ENCODE results near the gene CA6.
"Not testable (repeated sequence)": the region's sequence is repeated elsewhere in the genome, so short reads cannot be mapped to it uniquely, and the experiment has no call there.

The CA6 gene

DNA sequence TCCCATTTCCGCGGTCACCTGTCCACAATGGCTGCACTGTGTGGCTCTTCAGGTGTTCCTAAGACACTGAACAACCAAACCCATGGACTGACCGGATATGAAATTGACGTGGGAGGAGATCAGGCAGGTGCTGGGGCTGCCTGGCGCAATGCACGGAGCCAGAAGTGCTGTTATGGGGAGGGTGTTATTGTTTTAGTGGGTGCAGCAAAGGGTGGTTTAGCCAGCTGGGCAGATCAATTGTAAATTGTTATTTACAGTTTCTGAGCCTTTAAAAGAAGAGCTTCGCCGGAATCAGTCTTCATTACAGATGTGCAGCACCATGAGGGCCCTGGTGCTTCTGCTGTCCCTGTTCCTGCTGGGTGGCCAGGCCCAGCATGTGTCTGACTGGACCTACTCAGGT, at the start of gene CA6:
Gene CA6, plus strand, starts transcription at position 301 of the 400 bp plus-strand sequence. Its CDS starts 19 bp downstream, at position 320.
- DNase-seq, result no peak

DNA sequence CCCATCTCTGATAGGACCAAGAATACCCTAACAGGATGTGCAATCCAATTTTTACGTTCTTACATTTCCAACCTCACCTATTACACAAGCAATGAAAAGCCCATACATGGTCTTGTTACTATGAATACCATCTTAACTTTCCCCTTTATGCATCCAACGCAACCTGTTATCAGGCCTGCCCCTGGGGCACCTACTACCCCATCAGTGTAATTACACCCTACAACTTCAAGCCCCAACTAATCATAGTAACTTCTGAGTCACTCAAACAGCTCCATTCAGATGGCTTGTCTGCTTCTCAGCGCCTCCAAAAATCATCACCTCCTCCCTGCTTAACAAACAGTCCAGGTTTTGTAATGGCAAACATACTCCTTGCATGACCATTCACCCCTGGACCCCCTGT, 48.9 kb upstream of the CA6 start:
- DNase-seq, result not testable (repeated sequence)

DNA sequence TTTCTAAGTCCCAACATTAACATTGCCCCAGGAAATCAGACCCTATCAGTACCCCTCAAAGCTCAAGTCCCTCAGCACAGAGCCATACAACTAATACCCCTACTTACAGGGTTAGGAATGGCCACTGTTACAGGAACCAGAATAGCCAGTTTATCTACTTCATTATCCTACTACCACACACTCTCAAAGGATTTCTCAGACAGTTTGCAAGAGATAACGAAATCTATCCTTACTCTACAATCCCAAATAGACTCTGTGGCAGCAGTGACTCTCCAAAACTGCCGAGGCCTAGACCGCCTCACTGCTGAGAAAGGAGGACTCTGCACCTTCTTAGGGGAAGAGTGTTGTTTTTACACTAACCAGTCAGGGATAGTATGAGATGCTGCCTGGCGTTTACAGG, 48.2 kb upstream of the CA6 start:
- DNase-seq, result not testable (repeated sequence)

DNA sequence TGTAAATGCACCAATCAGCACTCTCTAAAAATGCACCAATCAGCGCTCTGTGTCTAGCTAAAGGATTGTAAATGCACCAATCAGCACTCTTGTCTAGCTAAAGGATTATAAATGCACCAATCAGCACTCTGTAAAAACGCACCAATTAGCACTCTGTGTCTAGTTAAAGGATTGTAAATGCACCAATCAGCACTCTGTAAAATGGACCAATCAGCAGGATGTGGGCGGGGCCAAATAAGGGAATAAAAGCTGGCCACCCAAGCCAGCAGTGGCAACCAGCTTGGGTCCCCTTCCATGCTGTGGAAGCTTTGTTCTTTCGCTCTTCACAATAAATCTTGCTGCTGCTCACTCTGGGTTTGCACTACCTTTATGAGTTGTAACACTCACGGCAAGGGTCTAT, 47.2 kb upstream of the CA6 start:
- DNase-seq, result not testable (repeated sequence)

DNA sequence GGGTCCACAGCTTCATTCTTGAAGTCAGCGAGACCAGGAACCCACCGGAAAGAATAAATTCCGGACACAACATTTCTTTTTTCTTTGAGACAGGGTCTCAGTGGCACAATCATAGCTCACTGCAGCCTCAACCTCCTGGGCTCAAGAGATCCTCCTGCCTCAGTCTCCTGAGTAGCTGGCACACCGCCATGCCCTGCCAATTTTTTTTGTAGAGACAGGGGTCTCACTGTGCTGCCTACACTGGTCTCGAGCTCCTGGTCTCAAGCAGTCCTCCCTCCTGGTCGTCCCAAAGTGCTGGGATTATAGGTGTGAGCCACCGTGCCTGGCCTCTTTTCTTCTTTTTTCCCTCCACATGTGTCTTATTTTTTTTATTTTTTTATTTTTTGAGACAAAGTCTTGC, 46.6 kb upstream of the CA6 start:
- no peak for DNase-seq

DNA sequence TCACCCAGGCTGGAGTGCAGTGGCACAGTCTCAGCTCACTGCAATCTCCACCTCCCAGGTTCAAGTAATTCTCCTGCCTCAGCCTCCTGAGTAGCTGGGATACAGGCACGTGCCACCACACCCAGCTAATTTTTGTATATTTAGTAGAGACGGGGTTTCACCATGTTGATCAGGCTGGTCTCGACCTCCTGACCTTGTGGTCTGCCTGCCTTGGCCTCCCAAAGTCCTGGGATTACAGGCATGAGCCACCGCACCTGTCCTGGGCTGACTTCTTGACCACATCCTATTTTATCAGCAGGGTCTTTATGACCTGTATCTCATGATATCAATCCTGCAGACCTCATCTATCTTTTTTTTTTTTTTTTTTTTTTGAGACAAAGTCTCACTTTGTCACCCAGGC, 45.0 kb upstream of the CA6 start:
- not testable (repeated sequence) for DNase-seq

DNA sequence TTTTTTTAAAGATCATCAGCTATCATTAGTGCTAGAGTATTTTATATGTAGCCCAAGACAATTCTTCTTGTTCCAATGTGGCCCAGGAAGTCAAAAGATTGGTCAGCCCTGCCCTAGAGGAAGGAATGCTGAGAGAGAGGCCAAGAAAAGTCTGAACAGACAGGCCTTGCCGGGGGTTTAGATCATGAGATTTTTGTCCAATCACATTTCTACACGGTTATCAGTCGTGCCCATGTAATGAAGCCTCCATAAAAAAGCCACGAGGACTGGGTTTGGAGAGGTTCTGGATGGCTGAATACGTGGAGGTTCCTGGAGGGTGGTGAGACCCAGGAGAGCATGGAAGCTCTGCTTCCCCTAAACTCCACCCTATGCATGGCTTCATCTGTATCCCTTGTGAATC, 42.9 kb upstream of the CA6 start:
- no peak for DNase-seq

DNA sequence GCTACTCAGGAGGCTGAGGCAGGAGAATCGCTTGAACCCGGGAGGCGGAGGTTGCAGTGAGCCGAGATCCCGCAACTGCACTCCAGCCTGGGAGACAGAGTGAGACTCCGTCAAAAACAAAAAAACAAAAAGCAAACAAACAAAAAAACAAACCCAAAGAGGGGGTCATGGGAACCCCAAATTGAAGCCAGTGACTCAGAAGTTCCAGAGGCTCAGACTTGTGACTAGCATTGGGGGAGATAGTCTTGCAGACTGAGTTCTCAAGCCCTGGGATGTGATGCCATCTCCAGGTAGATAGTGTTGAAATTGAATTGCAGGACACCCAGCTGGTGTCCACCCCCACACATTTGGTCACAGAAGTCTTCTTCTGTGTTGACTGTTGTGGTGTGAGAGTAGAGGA, 42.3 kb upstream of the CA6 start:
- DNase-seq, result no peak

DNA sequence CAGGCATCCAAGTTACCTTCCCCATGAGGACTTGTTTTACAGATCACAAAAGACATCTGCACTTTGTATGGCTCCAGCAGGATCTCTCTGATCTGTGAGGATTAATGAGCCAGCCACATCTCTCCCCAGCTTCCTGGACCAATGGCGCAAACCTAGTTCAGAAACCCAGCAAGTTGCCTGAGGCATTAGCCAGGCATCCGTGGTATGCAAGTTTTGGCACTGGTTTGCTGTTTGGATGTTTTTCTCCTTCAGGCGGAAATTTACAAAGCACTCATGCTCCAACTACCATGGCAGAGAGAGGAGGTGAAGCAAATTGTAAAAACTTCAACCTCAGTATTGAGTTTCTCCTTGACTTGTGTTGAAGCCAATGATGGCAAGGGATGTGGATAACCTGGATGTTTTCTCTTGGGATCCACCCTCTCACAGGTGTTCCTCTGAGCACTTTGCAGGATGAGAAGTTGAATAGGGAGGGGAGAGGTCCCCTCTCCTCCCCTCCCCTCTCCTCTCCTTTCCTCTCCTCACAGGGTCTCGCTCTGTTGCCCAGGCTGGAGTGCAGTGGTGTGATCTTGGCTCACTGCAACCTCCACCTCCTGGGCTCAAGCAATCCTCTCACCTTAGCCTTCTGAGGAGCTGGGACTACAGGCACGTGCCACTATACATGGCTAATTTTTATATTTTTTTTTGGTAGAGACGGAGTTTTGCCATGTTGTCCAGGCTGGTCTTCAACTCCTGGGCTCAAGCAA, 41.6 kb upstream of the CA6 start:
- DNase-seq, result no peak

DNA sequence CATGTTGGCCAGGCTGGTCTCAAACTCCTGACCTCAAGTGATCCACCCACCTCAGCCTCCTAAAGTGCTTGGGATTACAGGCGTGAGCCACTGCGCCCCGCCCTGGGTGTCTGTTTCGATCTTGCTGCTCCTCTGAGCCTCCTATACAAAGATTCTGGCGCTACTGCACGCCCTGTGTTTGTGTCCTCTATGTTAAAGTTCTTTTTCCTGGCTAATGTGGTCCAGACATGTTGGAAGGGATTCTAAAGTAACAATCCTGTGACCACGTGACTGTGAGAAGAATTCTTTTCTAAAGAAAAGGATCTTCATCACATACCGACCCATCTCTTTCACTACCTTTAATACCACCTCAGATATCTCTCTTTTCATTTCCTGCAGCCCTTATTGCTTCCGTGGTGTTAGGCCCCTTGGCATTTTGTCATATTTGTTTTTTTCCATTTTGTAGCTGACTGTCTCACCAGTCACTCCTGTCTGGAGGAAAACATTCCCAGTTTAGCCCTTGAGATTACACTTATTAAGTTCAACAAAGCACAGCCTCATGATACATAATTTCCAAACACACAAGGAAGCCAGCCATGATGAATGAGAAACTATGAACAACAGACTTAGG, 40.0 kb upstream of the CA6 start:
- no peak for DNase-seq

DNA sequence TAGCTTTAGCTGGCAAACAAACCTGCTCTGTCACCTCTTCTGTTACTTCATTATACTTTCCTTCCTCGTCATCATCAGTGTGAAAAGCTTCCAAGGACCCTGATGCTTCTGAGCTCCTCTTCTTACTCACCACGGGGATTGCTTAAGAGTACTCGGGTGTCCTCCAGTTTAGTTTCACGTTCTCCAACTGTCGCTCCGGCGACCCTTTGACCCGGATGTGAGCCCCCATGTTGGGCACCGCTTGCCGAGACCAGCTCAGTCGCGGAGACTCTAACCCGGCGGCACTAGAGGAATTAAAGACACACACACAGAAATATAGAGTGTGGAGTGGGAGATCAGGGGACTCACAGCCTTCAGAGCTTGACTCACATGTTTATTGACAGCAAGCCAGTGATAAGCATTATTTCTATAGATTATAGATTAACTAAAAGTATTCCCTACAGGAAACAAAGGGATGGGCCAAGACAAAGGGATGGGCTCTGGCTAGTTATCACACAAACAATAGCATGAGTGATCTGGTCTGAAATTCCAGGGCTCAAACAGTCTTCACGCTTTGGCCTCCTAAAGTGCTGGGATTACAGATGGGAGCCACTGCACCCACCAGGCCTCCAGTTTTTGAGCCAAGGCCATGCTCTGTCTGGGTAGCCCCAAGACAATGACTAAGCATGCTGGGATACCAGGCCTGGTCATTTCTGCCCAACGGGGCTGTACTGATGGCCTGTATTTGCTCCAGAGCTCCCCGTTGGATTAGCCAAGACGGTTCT, 37.1 kb upstream of the CA6 start:
- no peak for DNase-seq

DNA sequence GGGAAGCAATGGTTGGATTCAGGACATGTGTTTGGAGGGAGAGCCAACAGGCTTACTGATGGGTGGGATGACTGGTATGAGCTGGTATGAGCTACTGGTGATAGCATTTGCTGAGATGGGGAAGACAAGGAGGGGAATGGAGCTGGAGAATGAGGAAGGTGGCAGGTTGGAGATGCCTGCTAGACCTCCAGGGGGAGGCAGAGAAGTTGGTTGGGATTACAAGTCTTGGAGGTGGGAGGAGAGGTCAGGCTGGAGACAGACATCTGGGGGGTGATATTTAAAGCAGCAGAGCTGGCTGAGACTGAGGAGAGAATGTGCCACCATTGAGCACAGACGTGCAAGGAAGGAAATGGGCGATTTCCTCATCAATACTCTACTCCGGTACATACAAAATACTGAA, 35.3 kb upstream of the CA6 start:
- no peak for DNase-seq

DNA sequence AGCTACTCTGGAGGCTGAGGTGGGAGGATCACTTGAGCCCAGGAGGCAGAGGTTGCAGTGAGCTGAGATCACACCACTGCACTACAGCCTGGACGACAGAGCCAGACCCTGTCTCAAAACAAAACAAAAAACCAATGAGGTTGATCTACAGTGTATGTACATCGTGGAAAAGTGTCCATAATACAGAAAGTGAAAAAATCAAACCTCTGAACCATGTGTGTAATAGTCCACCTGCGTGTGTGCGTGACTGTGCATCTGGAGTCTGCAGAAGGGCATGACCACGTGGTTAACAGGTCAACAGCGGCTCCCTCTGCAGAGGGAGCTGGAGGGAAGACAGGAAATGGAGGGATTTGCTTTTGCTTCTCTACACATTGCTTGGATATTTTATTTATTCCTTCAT, 34.8 kb upstream of the CA6 start:
- DNase-seq, result no peak

DNA sequence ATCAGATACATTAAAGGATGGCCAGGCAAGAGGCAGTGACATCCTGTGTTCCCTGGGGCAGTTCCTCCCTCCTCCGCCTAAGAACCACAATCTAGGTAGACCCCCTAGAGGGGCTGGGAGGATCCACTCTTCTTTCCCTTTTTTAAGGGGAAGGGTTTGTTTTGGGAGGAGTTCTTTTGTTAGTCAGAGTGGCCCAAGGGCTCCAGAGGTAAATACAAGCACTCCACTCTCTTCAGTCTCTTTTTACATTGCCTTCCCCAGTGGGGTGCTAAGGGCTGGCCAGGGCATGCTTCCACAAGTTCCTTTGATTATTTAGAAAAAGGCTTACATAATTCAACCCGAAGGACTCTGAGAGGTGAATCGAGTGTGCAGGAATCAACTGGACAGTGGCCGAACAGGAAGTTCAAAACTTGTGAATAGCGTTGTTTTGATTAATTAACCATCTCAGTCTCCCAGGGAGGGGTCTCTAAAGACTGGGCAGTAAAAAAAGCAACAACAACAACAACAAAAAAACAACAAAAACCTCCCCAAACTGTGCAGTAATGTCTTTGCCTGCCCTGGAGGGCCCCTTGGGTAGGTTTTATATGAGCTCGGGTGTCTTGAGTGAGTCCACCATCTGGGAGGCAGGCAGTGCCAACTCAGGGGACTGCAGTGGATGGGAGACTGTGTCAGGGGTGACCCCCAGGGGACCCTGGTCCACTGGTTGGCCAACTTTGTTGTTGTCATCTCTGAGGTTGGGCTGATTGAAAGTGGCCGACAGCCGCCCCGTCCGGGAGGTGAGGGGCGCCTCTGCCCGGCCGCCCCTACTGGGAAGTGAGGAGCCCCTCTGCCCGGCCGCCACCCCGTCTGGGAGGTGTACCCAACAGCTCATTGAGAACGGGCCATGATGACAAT, 34.0 kb upstream of the CA6 start:
- DNase-seq, result no peak

DNA sequence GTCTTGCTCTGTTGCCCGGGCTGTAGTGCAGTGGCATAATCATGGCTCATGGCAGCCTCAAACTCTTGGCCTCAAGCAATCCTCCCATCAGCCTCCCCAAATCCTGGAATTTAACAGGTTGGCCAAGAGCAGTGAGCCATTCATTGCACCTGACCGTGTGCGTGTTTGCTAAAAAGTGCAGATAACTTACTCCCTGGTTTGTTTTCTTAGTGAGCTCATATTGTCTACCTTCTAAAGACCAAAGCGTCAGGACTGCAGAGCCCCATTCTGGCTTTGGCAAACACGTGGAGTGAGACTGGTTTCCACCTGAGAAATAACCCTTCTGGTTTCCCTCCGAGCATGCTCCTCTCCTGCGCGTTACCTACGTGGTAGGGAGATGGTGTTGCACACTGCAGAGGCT, 32.2 kb upstream of the CA6 start:
- DNase-seq, result no peak

DNA sequence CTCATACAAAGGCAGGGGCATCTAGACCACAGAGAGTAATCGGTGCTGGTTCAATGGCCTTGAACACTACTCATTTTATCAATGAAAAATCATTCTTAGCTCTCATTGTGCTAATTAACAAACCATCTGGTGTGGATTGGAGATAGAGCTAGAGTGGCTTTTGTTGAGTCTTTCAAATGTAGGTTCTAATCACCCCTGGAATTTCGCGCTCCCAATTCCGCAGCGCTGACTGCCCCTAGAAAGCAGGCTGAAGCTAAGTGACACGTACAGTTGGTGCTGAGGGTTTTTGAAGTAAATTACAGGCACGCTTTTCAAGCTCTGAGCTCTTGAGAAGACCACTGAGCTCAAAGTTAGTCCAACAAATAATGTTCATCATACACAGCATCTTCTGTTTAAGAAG, 31.2 kb upstream of the CA6 start:
- no peak for DNase-seq

DNA sequence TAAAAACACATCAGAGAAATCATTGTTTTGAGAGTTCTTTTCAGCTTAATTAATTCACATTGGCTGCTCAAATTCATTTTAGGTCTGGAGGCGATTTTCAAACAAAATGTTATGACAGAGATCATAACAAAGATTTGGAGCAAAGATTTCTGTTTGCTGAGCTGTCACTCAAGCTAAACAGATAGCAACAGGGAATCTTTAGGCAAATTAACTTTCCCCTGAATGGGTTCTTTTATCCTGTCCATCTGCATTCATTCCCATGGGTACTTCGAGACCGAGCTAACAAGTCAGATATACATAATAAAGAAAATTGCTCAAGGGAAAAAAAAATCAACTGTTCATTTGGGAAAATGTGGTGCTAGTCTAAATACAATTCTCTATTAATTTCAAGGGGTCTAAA, 30.2 kb upstream of the CA6 start:
- DNase-seq, result no peak

DNA sequence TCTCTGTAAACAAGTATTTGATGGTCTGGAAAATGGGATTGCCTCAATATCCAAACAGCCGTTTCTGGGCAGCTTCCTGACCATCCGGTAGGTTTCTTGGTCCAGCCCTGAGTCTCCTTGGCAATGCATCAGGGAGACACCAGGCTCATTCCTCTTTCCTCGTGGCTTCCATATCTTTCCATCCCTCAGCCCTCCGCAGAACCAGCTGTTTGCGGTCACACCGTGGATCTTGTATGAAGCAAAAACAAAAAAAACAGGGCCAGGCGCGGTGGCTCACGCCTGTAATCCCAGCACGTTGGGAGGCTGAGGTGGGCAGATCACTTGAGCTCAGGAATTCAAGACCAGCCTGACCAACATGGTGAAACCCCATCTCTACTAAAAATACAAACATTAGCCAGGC, 28.1 kb upstream of the CA6 start:
- DNase-seq, result not testable (repeated sequence)

DNA sequence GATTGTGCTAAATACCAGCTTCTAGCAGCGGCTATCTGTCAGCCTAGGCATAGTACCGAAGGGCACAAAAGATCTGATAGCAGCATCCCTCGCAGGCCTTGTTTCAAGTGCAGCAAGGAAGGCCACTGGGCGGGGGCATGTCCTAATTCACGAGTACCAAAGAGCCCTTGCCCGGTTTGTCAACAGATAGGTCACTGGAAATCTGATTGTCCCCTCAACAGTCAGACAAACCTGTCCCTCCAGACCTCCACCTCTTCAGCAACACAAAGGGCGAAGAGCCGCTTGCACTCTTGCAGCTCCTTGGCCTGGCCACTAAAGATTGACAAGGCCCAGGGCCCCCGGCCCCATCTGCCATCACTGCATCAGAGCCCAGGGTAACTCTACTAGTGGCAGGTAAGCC, 22.7 kb upstream of the CA6 start:
- no peak for DNase-seq

DNA sequence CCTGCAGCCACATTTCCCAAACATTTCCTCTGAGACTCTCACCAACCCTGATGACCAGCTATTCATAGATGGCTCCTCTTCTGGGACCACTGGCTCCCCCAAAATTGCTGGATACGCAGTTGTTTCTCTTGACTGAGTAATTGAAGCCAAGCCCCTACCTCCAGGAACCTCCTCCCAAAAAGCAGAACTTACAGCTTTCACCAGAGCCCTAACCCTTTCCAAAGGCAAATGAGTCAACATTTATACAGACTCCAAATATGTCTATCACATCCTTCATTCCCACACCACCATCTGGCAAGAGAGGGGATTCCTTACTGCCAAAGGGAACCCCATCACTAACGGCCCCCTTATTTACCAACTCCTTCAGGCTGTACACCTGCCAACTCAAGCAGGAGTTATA, 20.3 kb upstream of the CA6 start:
- no peak for DNase-seq

DNA sequence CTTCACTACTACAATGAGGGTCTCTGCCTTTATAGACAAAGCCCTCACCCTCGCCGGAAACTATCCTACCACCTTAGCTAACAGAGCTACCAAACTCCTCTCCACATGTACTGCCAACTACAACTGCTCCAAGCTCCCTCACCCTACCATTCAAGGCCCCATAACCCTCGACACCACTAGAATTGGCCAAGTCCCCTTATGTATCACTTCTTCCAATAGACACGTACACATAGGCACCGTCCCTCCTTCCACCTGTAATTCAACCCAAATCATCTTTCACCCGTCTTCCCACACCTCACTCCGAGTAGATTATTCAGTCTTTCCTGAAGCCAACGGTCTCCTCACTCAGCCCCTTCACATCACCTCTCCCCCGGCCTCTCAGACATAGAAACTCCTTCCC, 19.7 kb upstream of the CA6 start:
- DNase-seq, result no peak

DNA sequence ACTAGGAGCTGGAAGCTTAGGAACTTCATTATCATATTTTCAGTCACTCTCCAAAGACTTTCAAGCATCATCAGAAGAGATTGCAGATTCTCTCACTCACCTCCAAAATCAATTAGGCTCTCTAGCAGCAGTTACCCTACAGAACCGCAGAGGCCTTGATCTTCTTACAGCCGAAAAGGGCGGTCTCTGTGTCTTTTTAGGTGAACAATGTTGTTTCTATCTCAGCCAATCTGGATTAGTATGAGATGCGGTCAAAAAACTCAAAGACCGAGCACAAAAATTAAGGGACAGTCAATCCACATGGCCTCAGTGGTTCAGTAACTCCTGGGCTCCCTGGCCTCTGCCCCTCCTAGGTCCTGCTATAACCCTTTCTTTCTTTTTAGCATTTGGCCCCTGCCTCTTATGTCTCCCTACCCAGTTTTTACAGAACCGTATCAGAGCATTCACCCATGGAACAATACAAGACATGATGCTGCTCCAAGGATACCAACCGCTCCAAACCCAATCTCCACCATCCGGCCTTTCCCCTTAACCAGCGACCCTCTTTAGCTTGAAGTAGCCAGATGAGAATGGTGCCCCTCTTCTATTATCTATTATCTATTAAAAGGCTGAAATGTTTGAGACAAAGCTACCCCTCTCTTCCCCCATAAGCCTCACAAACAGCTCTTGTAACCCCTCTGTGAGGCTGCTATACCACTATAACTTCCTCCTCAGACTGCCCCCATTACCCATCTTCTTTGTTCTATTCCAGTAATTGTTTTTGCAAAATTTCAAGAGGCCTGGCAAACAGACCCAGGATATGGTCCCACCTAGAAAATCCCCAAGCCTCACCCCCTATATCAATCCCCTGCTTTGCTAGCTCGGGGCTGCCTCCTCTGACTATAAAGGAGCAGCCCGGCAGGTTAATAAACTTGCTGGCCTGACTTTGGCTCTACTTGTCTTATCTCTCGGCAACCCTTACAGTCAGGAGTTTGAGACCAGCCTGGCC, 18.7 kb upstream of the CA6 start:
- DNase-seq, result no peak

All from stimulated activated CD8-positive, alpha-beta memory T cell treated with anti-CD3 and anti-CD28 coated beads, Interleukin-4, amount 100 ng/mL, for 48 hours (primary cell).